HG02973 (cell line): Measurements from ENCODE around the gene CHMP2A.
"Not testable (repeated sequence)": the region's sequence is repeated elsewhere in the genome, so short reads cannot be mapped to it uniquely, and the experiment has no call there.

Source experiments
- ATAC-seq: cut with Tn5 transposase; IDR thresholded peaks from one replicate; pipeline ENCODE4 v1.9.1; 2021; ENCODE audit warnings: moderate library complexity; ENCODE audit not compliant: unreplicated experiment

The CHMP2A gene

GRCh38 chr19:58513694-58514563 lies 41.0 kb downstream of the CHMP2A start:
- ATAC-seq, result peak; percentile 50

DNA sequence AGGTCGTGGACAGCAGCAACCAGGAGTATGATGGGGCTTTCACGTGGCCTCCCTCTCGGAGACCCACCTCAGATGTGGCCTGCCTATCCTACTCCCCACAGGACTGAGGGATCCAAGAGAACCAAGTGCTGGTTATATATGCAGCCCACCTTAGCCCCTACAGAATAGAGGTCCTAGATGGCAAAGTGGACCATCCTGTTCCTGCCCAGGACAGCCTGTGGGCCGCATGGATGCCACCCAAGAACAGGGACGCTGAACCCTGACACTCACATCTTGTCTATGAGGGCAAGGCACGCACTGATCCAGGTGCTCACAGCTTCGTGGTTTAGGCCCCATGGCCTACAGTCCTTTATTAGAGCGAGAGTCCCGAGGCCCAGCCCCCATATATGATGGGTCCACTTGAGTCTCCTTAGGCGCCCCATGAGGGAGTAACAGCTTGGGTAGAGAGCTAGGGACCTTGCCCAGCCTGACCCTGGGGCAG lies 41.7 kb downstream of the CHMP2A start:
- no peak for ATAC-seq

DNA sequence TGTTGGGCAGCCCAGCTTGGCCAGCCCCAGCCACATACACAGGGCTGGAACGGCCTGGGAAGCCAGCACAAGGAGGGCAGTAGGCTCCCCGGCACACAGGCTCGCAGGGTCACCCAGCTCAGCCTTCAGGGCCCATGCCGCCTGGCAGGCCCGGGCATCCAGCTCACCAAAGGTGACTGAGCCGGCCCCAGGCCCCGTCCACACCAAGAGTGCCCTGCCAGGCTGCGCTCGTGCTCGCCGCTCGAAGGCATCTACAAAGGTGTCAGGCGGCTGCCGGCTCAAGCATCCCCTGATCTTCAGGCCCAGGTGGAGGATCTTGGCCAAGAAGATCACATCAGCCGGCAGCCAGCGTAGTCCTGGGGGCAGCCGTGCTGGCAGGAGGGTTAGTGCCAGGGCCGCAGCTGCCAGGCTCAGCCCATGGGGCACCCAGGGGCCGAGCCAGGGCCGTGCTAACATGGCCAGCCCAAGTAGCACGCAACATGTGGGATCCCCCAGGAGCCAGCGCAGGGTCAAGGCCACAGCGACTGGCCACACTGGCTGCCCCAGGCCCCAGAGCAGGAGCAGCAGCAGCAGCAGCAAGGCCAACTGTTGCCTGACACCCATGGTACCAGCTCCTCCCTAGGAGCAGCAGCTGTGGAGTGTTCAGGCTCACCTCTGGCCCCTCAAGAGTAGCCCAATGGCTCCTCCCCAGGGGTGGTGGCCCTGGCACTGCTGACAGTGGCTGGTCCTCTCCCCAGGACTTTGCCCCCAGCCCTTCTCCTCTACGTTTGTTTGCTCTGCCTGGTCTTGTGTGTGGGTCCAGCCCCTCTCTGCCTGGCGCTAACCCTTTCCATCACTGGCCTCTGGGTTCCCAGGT lies 43.3 kb downstream of the CHMP2A start, which contains the start of gene SLC27A5:
Gene SLC27A5, minus strand, starts transcription at position 640 of the 856 bp plus-strand sequence. Its CDS starts 37 bp downstream, at position 603.
- no peak for ATAC-seq

- ATAC-seq, result no peak
Observed at GRCh38 chr19:58510084-58510862, 44.6 kb downstream of the CHMP2A start.

- no peak for ATAC-seq
Observed at GRCh38 chr19:58509731-58510083, 45.2 kb downstream of the CHMP2A start.

DNA sequence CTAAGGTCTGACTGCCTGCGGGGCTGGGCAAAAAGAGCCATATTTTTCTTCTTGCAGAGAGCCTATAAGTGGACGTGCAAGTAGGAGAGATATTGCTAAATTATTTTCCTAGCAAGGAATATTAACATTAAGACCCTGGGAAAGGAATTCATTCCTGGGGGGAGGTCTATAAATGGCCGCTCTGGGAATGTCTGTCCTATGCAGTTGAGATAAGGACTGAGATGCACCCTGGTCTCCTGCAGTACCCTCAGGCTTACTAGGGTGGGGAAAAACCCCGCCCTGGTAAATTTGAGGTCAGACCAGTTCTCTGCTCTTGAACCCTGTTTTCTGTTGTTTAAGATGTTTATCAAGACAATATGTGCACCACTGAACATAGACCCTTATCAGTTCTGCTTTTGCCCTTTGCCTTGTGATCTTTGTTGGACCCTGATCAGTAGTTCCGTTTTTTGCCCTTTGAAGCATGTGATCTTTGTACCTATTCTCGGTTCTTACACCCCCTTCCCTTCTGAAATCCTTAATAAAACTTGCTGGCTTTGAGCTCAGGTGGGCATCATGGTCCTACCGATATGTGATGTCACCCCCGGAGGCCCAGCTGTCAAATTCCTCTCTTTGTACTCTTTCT lies 47.2 kb downstream of the CHMP2A start:
- ATAC-seq, result not testable (repeated sequence)
